Neuron (in vitro differentiated cells): ENCODE data around the gene INSM1.
"Not testable (repeated sequence)": the region's sequence is repeated elsewhere in the genome, so short reads cannot be mapped to it uniquely, and the experiment has no call there.

Experiments
- H2AFZ ChIP-seq: one replicate; pipeline ENCODE4 v1.6.1; 2013; ENCODE audit warnings: low read depth, mild to moderate bottlenecking, inconsistent platforms, low read length, moderate library complexity
- H3K27me3 ChIP-seq: one replicate; pipeline ENCODE4 v1.6.1; 2013; ENCODE audit warnings: low read length; ENCODE audit not compliant: insufficient read depth
- H3K36me3 ChIP-seq: one replicate; pipeline ENCODE4 v1.6.1; 2013; ENCODE audit warnings: low read length; ENCODE audit not compliant: insufficient read depth
- H3K4me1 ChIP-seq: one replicate; pipeline ENCODE4 v1.6.1; 2013; ENCODE audit warnings: low read length; ENCODE audit not compliant: insufficient read depth
- H3K4me3 ChIP-seq: 2 replicates; pipeline ENCODE4 v1.5.1; 2013; ENCODE audit warnings: mild to moderate bottlenecking, low read length, moderate library complexity
- H3K9me3 ChIP-seq: one replicate; pipeline ENCODE4 v1.6.1; 2013; ENCODE audit warnings: low read length

INSM1 gene

GRCh38 chr20:20341371-20341770 lies 26.5 kb upstream of the INSM1 start:
- Histone ChIP-seq H2AFZ (no peak overlapping the region), H3K9me3 (no peaks in the 10 kb centered on the region), H3K36me3 (no peaks in the 10 kb centered on the region), H3K27me3 (peaks cover 8% of the 10 kb centered on the region), H3K4me1 (no peaks in the 10 kb centered on the region), H3K4me3 (no peak overlapping the region)

- H3K4me3 ChIP-seq: no peak overlapping the region
- H2AFZ ChIP-seq: no peak overlapping the region
- no peaks in the 10 kb centered on the region for H3K4me1 ChIP-seq
- peaks cover 8% of the 10 kb centered on the region for H3K27me3 ChIP-seq
- no peaks in the 10 kb centered on the region for H3K9me3 ChIP-seq
- H3K36me3 ChIP-seq: no peaks in the 10 kb centered on the region
These were observed 25.8 kb upstream of the INSM1 start for GRCh38 chr20:20342066-20342465.

- Histone ChIP-seq H3K9me3 (no peaks in the 10 kb centered on the region), H3K27me3 (peaks cover 8% of the 10 kb centered on the region), H3K4me3 (no peak overlapping the region), H3K36me3 (no peaks in the 10 kb centered on the region), H2AFZ (no peak overlapping the region), H3K4me1 (no peaks in the 10 kb centered on the region)
These were observed 24.0 kb upstream of the INSM1 start for GRCh38 chr20:20343932-20344331.

GRCh38 chr20:20344476-20344875 lies 23.4 kb upstream of the INSM1 start:
- no peaks in the 10 kb centered on the region for H3K9me3 ChIP-seq
- H3K4me1 ChIP-seq: no peaks in the 10 kb centered on the region
- H2AFZ ChIP-seq: no peak overlapping the region
- no peaks in the 10 kb centered on the region for H3K36me3 ChIP-seq
- H3K27me3 ChIP-seq: peaks cover 8% of the 10 kb centered on the region
- H3K4me3 ChIP-seq: no peak overlapping the region

- Histone ChIP-seq H3K27me3 (no peaks in the 10 kb centered on the region), H3K4me1 (no peaks in the 10 kb centered on the region), H2AFZ (no peak overlapping the region), H3K4me3 (no peak overlapping the region), H3K9me3 (peaks cover 10% of the 10 kb centered on the region), H3K36me3 (no peaks in the 10 kb centered on the region)
These were observed 14.3 kb upstream of the INSM1 start for GRCh38 chr20:20353576-20353975.

- H3K9me3 ChIP-seq, H3K4me3 ChIP-seq, H2AFZ ChIP-seq, H3K4me1 ChIP-seq, H3K27me3 ChIP-seq, H3K36me3 ChIP-seq: not testable (repeated sequence)
These were observed 12.4 kb upstream of the INSM1 start for GRCh38 chr20:20355503-20355902.

GRCh38 chr20:20358801-20359200 lies 9.1 kb upstream of the INSM1 start:
- Histone ChIP-seq H3K9me3 (peaks cover 10% of the 10 kb centered on the region), H3K4me3 (no peak overlapping the region), H3K27me3 (peaks cover 10% of the 10 kb centered on the region)

GRCh38 chr20:20359628-20360027 lies 8.3 kb upstream of the INSM1 start:
- peaks cover 16% of the 10 kb centered on the region for H3K27me3 ChIP-seq
- H2AFZ ChIP-seq: no peak overlapping the region
- H3K36me3 ChIP-seq: no peaks in the 10 kb centered on the region
- peaks cover 37% of the 10 kb centered on the region for H3K4me1 ChIP-seq
- H3K9me3 ChIP-seq: peaks cover 7% of the 10 kb centered on the region
- H3K4me3 ChIP-seq: no peak overlapping the region

More at GRCh38 chr20:20358801-20359200, 9.1 kb upstream of the INSM1 start:
- Histone ChIP-seq H3K4me1 (peaks cover 33% of the 10 kb centered on the region), H2AFZ (no peak overlapping the region), H3K36me3 (no peaks in the 10 kb centered on the region)

GRCh38 chr20:20360464-20360863 lies 7.4 kb upstream of the INSM1 start:
- Histone ChIP-seq H3K9me3 (peaks cover 4% of the 10 kb centered on the region), H3K4me3 (no peak overlapping the region), H3K36me3 (no peaks in the 10 kb centered on the region), H2AFZ (no peak overlapping the region), H3K4me1 (peaks cover 39% of the 10 kb centered on the region), H3K27me3 (peaks cover 25% of the 10 kb centered on the region)

- peak overlapping the region; percentile 13 for H3K4me3 ChIP-seq
- no peak overlapping the region for H2AFZ ChIP-seq
- H3K27me3 ChIP-seq: peaks cover 28% of the 10 kb centered on the region
These were observed 5.0 kb upstream of the INSM1 start for GRCh38 chr20:20362774-20363433.

GRCh38 chr20:20363434-20363798 lies 4.5 kb upstream of the INSM1 start:
- Histone ChIP-seq H3K27me3 (peaks cover 28% of the 10 kb centered on the region), H3K9me3 (no peaks in the 10 kb centered on the region), H3K4me1 (peaks cover 56% of the 10 kb centered on the region), H3K4me3 (peak overlapping the region; percentile 29), H3K36me3 (no peaks in the 10 kb centered on the region), H2AFZ (no peak overlapping the region)

More at GRCh38 chr20:20362774-20363433, 5.0 kb upstream of the INSM1 start:
- Histone ChIP-seq H3K9me3 (no peaks in the 10 kb centered on the region), H3K4me1 (peaks cover 56% of the 10 kb centered on the region), H3K36me3 (no peaks in the 10 kb centered on the region)

- Histone ChIP-seq H2AFZ (no peak overlapping the region), H3K9me3 (no peaks in the 10 kb centered on the region), H3K27me3 (peaks cover 31% of the 10 kb centered on the region), H3K4me1 (peaks cover 56% of the 10 kb centered on the region), H3K4me3 (peak overlapping the region; percentile 32), H3K36me3 (no peaks in the 10 kb centered on the region)
These were observed 3.9 kb upstream of the INSM1 start for GRCh38 chr20:20363799-20364592.

GRCh38 chr20:20364593-20365479 lies 3.1 kb upstream of the INSM1 start:
- H3K27me3 ChIP-seq: peaks cover 37% of the 10 kb centered on the region
- no peaks in the 10 kb centered on the region for H3K9me3 ChIP-seq
- H3K4me3 ChIP-seq: peak overlapping the region; percentile 32
- peaks cover 63% of the 10 kb centered on the region for H3K4me1 ChIP-seq
- H3K36me3 ChIP-seq: no peaks in the 10 kb centered on the region
- H2AFZ ChIP-seq: no peak overlapping the region
